ENCODE measurements around the gene FHL3. TPM values are rescaled to one million over a fixed set of nuclear protein-coding genes. Genes with fewer than 3 reads are reported as not detected.
A peak's percentile ranks its signal among the peaks of the same experiment; 100 is the strongest.

Gene FHL3
- polyA plus RNA-seq, 2 of the 4 experiments (the other 2 are of a cell fraction) = 1.4 to 5.4 TPM

DNA sequence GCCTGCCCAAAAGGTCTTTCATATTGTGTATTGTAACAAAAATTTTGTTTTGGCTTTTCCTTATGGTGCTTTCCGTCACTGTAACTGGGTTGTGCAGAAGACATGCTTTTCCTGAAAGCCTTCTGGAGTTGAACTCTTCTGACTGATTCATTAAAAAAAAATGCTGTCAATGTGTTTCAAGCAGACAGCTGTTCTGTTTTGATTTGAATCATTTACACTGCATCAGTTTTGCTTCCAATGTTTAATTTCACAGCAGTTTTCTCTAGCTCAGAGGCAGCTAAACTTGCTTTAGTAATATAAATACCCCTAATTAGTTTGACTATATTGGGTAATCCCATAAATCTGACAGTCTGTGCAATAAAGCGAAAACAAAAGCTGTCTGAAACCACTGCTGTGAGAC lies 15.1 kb upstream of the FHL3 start:
- POLR2A ChIA-PET = interaction anchor here (0.7 kb wide), 1 partner anchor 21 kb away, joined by 3 read pairs; no protein-coding TSS in a partner anchor

GRCh38 chr1:38018864-38019343 lies 13.6 kb upstream of the FHL3 start:
- no peak overlapping the region for H3K4me2 ChIP-seq
- peak; percentile 39 to 69; a peak in 4 of 6 replicates for ATAC-seq
- no peak for FAIRE-seq
- peaks cover 25% of the 10 kb centered on the region for H3K4me1 ChIP-seq
- ChIA-PET CTCF (interaction anchor here (0.6 to 4.4 kb wide), 17 partner anchors 9 to 835 kb away, joined by 3 to 31 read pairs (median 5); partner anchors contain the start of gene SF3A3), POLR2A (no interaction called here)
- no peak overlapping the region for H3K27ac ChIP-seq
- no peak overlapping the region for H3K4me3 ChIP-seq
- no peaks in the 10 kb centered on the region for H3K9me3 ChIP-seq
- no peak for DNase-seq (ENCODE audit: low read depth in 1 of 2, low spot score in 1 of 2)
- WGBS (ENCODE audit: missing lambda C conversion rate) = 57% methylated on average over 6 of the region's 6 CpGs
- TF ChIP-seq EP300 (IDR thresholded peaks at IDR 0.05) = no peak
- no peak for TF ChIP-seq MAFK (IDR thresholded peaks at IDR 0.05; ENCODE audit: partially characterized antibody)
- peak; percentile 30; the same call in 1 of the 3 replicates for TF ChIP-seq SMC3 (IDR thresholded peaks at IDR 0.05)
- TF ChIP-seq FOSL2 (IDR thresholded peaks at IDR 0.05) = no peak
- TF ChIP-seq FOSL2 (CRISPR knock-in tag; IDR thresholded peaks at IDR 0.05) = no peak
- no peak for TF ChIP-seq PHF8 (IDR thresholded peaks at IDR 0.05; ENCODE audit: borderline replicate concordance, low read depth)
- no peak for TF ChIP-seq ZC3H11A (IDR thresholded peaks at IDR 0.05)
- TF ChIP-seq SREBF2 (IDR thresholded peaks at IDR 0.05) = no peak
- TF ChIP-seq, protein P1, sequence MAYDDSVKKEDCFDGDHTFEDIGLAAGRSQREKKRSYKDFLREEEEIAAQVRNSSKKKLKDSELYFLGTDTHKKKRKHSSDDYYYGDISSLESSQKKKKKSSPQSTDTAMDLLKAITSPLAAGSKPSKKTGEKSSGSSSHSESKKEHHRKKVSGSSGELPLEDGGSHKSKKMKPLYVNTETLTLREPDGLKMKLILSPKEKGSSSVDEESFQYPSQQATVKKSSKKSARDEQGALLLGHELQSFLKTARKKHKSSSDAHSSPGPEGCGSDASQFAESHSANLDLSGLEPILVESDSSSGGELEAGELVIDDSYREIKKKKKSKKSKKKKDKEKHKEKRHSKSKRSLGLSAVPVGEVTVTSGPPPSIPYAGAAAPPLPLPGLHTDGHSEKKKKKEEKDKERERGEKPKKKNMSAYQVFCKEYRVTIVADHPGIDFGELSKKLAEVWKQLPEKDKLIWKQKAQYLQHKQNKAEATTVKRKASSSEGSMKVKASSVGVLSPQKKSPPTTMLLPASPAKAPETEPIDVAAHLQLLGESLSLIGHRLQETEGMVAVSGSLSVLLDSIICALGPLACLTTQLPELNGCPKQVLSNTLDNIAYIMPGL (CRISPR knock-in tag; IDR thresholded peaks at IDR 0.05; ENCODE audit: borderline replicate concordance) = no peak
- TF ChIP-seq, protein P2, sequence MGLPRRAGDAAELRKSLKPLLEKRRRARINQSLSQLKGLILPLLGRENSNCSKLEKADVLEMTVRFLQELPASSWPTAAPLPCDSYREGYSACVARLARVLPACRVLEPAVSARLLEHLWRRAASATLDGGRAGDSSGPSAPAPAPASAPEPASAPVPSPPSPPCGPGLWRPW (IDR thresholded peaks at IDR 0.05) = no peak
- no peak for TF ChIP-seq HOXB13 (CRISPR knock-in tag; IDR thresholded peaks at IDR 0.05; ENCODE audit: low read depth)
- TF ChIP-seq BHLHE40 (IDR thresholded peaks at IDR 0.05; ENCODE audit: low read depth, low read length) = no peak
- TF ChIP-seq HEYL (CRISPR knock-in tag; IDR thresholded peaks at IDR 0.05) = no peak
- TF ChIP-seq CEBPB (IDR thresholded peaks at IDR 0.05) = no peak
- no peak for TF ChIP-seq CBX2 (IDR thresholded peaks at IDR 0.05; ENCODE audit: borderline replicate concordance, low read depth)
- TF ChIP-seq CTCF (IDR thresholded peaks at IDR 0.05) = peak; percentile 57
- no peak for TF ChIP-seq MAZ (IDR thresholded peaks at IDR 0.05; ENCODE audit: borderline replicate concordance, low read depth, low read length)
- TF ChIP-seq CHD2 (IDR thresholded peaks at IDR 0.05; ENCODE audit: low read length, partially characterized antibody) = no peak
- no peak for TF ChIP-seq RARB (CRISPR knock-in tag; IDR thresholded peaks at IDR 0.05)
- no peak for TF ChIP-seq GATA3 (IDR thresholded peaks at IDR 0.05; ENCODE audit: borderline replicate concordance)

More for the DNA sequence above, 15.1 kb upstream of the FHL3 start:
- ATAC-seq = no peak
- CTCF ChIA-PET = interaction anchor here (0.7 to 3.7 kb wide), 3 partner anchors 11 to 815 kb away, joined by 3 to 15 read pairs (median 3); no protein-coding TSS in a partner anchor
- Histone ChIP-seq H3K9me3 (no peaks in the 10 kb centered on the region), H3K27ac (no peak overlapping the region), H3K4me3 (no peak overlapping the region), H3K4me1 (peaks cover 10% of the 10 kb centered on the region), H3K4me2 (no peak overlapping the region)
- TF ChIP-seq NPAS2 (CRISPR knock-in tag; IDR thresholded peaks at IDR 0.05; ENCODE audit: borderline replicate concordance) = no peak
- TF ChIP-seq EP300 (IDR thresholded peaks at IDR 0.05) = no peak
- no peak for TF ChIP-seq ZNF302 (CRISPR knock-in tag; IDR thresholded peaks at IDR 0.05)
- no peak for TF ChIP-seq MAX (IDR thresholded peaks at IDR 0.05)
- no peak for TF ChIP-seq CEBPB (IDR thresholded peaks at IDR 0.05)
- TF ChIP-seq HOXB5 (CRISPR knock-in tag; IDR thresholded peaks at IDR 0.05) = no peak
- TF ChIP-seq, protein P3, sequence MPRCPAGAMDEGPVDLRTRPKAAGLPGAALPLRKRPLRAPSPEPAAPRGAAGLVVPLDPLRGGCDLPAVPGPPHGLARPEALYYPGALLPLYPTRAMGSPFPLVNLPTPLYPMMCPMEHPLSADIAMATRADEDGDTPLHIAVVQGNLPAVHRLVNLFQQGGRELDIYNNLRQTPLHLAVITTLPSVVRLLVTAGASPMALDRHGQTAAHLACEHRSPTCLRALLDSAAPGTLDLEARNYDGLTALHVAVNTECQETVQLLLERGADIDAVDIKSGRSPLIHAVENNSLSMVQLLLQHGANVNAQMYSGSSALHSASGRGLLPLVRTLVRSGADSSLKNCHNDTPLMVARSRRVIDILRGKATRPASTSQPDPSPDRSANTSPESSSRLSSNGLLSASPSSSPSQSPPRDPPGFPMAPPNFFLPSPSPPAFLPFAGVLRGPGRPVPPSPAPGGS (IDR thresholded peaks at IDR 0.05) = no peak
- no peak for TF ChIP-seq GATA3 (IDR thresholded peaks at IDR 0.05; ENCODE audit: borderline replicate concordance)
- TF ChIP-seq ATOH8 (CRISPR knock-in tag; IDR thresholded peaks at IDR 0.05; ENCODE audit: low read depth) = no peak
- TF ChIP-seq PHF8 (IDR thresholded peaks at IDR 0.05; ENCODE audit: borderline replicate concordance, low read depth) = no peak
- TF ChIP-seq SMC3 (IDR thresholded peaks at IDR 0.05) = no peak
- no peak for TF ChIP-seq BHLHE40 (IDR thresholded peaks at IDR 0.05; ENCODE audit: low read depth, low read length)
- TF ChIP-seq CBX2 (IDR thresholded peaks at IDR 0.05; ENCODE audit: borderline replicate concordance, low read depth) = no peak
- TF ChIP-seq EHF (CRISPR knock-in tag; IDR thresholded peaks at IDR 0.05) = no peak
- TF ChIP-seq MAZ (IDR thresholded peaks at IDR 0.05; ENCODE audit: borderline replicate concordance, low read depth, low read length) = no peak
- no peak for TF ChIP-seq JUNB (IDR thresholded peaks at IDR 0.05)
- TF ChIP-seq, protein P4, sequence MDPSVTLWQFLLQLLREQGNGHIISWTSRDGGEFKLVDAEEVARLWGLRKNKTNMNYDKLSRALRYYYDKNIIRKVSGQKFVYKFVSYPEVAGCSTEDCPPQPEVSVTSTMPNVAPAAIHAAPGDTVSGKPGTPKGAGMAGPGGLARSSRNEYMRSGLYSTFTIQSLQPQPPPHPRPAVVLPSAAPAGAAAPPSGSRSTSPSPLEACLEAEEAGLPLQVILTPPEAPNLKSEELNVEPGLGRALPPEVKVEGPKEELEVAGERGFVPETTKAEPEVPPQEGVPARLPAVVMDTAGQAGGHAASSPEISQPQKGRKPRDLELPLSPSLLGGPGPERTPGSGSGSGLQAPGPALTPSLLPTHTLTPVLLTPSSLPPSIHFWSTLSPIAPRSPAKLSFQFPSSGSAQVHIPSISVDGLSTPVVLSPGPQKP (IDR thresholded peaks at IDR 0.05; ENCODE audit: low read depth, low read length) = no peak
- TF ChIP-seq CHD2 (IDR thresholded peaks at IDR 0.05; ENCODE audit: low read length, partially characterized antibody) = no peak
- no peak for FAIRE-seq
- 98% methylated on average over 2 of the region's 2 CpGs for WGBS (ENCODE audit: missing lambda C conversion rate)
- no peak for DNase-seq (ENCODE audit: low read depth in 1 of 2, low spot score in 1 of 2)
